Breast epithelium (tissue), 4 donors: ENCODE measurements around the gene IL25. TPM values are rescaled to one million over a fixed set of nuclear protein-coding genes. Genes with fewer than 3 reads are reported as not detected.

Experiments used
- DNase-seq, 2 donors: peaks; one replicate each; pipeline ENCODE4 v3.0.0-alpha.2; 2019; ENCODE audit warnings: low spot score in 2 of 2
- H3K27ac ChIP-seq, 2 donors: fragments of 200-600 bp; sonication (generic) in 1 of 2; one replicate each; pipeline ENCODE4 v1.5.1; 2016 to 2019; ENCODE audit warnings: mild to moderate bottlenecking in 1 of 2
- H3K27me3 ChIP-seq, 2 donors: fragments of 200-600 bp; sonication (generic) in 1 of 2; one replicate each; pipeline versions ENCODE4 v1.5.1 to v1.6.0; 2017 to 2019; ENCODE audit warnings: control low read depth in 1 of 2, mild to moderate bottlenecking in 1 of 2
- H3K36me3 ChIP-seq: fragments of 200-600 bp; one replicate; pipeline ENCODE4 v1.5.1; 2019
- H3K4me1 ChIP-seq, 2 donors: fragments of 200-600 bp; sonication (generic); one replicate each; pipeline ENCODE4 v1.5.1; 2016 to 2019; ENCODE audit warnings: control low read depth in 1 of 2
- H3K4me3 ChIP-seq, 3 donors: fragments of 200-600 bp; sonication (generic); 1 replicate in 2 of 3; 2 replicates in 1 of 3; pipeline ENCODE4 v1.5.1; 2016 to 2019; ENCODE audit warnings: mild to moderate bottlenecking in 3 of 3, moderate library complexity in 2 of 3
- H3K9me3 ChIP-seq, 2 donors: fragments of 200-600 bp; sonication (generic) in 1 of 2; one replicate each; pipeline ENCODE4 v1.5.1; 2016 to 2019; ENCODE audit warnings: control low read depth in 1 of 2
- CTCF ChIP-seq, 3 donors: fragments of 450-650 bp; IDR thresholded peaks; one replicate each; pipeline ENCODE4 v1.5.1; 2016 to 2017; ENCODE audit warnings: antibody characterized with exemption in 3 of 3, mild to moderate bottlenecking in 3 of 3, moderate library complexity in 3 of 3
- POLR2A ChIP-seq: fragments of 450-650 bp; IDR thresholded peaks from one replicate; pipeline ENCODE4 v1.6.1; 2016; ENCODE audit warnings: antibody characterized with exemption, mild to moderate bottlenecking, moderate library complexity
- POLR2AphosphoS5 ChIP-seq, 3 donors: sonication (generic); formaldehyde crosslinking; IDR thresholded peaks; one replicate each; pipeline ENCODE4 v1.6.1; 2017; ENCODE audit warnings: antibody characterized with exemption in 3 of 3
- intact Hi-C: fragments of 100-400 bp; cut with DNase I; formaldehyde crosslinking; loops from one replicate; pipeline ENCODE4 v1.15.1; 2023; ENCODE audit warnings: low total_unique reads
- total RNA-seq, 3 donors: library from RNA; depleted of rRNA; stranded (reverse); fragments of >200 nt; gene quantifications; one replicate each; pipeline ENCODE4 v1.1.0, GENCODE V29; 2016

Gene IL25
- total RNA-seq, 3 donors from 2014 or later, result not detected

GRCh38 chr14:23358042-23358441 is 14.6 kb upstream of the IL25 start:
- intact Hi-C loops, result no loop called here
- H3K27me3 ChIP-seq, result no peaks in the 10 kb centered on the region
- no peak overlapping the region for H3K27ac ChIP-seq
- no peak for TF ChIP-seq POLR2A
- no peaks in the 10 kb centered on the region for H3K36me3 ChIP-seq
- no peak overlapping the region for H3K4me3 ChIP-seq
- DNase-seq, result no peak
- H3K9me3 ChIP-seq, result no peaks in the 10 kb centered on the region
- peaks cover 0 to 6% of the 10 kb centered on the region in 2 donors for H3K4me1 ChIP-seq

- peaks cover 2 to 10% of the 10 kb centered on the region in 2 donors for H3K4me1 ChIP-seq
- H3K4me3 ChIP-seq, result no peak overlapping the region
- intact Hi-C loops, result no loop called here
- no peaks in the 10 kb centered on the region for H3K9me3 ChIP-seq
- no peaks in the 10 kb centered on the region for H3K27me3 ChIP-seq
- no peaks in the 10 kb centered on the region for H3K36me3 ChIP-seq
- no peak for TF ChIP-seq POLR2AphosphoS5 (IDR thresholded peaks at IDR 0.05)
- no peak for TF ChIP-seq POLR2A
- no peak for TF ChIP-seq CTCF (IDR thresholded peaks at IDR 0.05)
- no peak for DNase-seq
- peak overlapping the region; percentile 22 to 78 for H3K27ac ChIP-seq
Measured at GRCh38 chr14:23358553-23359166, 13.9 kb upstream of the IL25 start.

GRCh38 chr14:23359167-23359626 is 13.4 kb upstream of the IL25 start:
- intact Hi-C loops, result no loop called here
- H3K4me3 ChIP-seq, result no peak overlapping the region

GRCh38 chr14:23359722-23360447 is 12.7 kb upstream of the IL25 start:
- Histone ChIP-seq H3K27me3 (no peaks in the 10 kb centered on the region), H3K9me3 (no peaks in the 10 kb centered on the region), H3K27ac (peak overlapping the region; percentile 59 to 78), H3K4me1 (peaks cover 6 to 10% of the 10 kb centered on the region in 2 donors), H3K4me3 (no peak overlapping the region), H3K36me3 (no peaks in the 10 kb centered on the region)
- no peak for DNase-seq
- TF ChIP-seq POLR2AphosphoS5 (IDR thresholded peaks at IDR 0.05) (no peak), POLR2A (no peak), CTCF (IDR thresholded peaks at IDR 0.05) (no peak)
- intact Hi-C loops, result loop anchor here (10.0 kb wide), 1 partner anchor 75 kb away; the partner anchor contains the start of gene HOMEZ

More at GRCh38 chr14:23359167-23359626, 13.4 kb upstream of the IL25 start:
- peak overlapping the region; percentile 59 to 78 for H3K27ac ChIP-seq
- no peak for DNase-seq
- no peak for TF ChIP-seq POLR2A
- no peak for TF ChIP-seq POLR2AphosphoS5 (IDR thresholded peaks at IDR 0.05)
- TF ChIP-seq CTCF (IDR thresholded peaks at IDR 0.05), result no peak
- H3K9me3 ChIP-seq, result no peaks in the 10 kb centered on the region
- peaks cover 6 to 10% of the 10 kb centered on the region in 2 donors for H3K4me1 ChIP-seq
- H3K27me3 ChIP-seq, result no peaks in the 10 kb centered on the region
- H3K36me3 ChIP-seq, result no peaks in the 10 kb centered on the region

GRCh38 chr14:23360496-23360895 is 12.1 kb upstream of the IL25 start:
- H3K27ac ChIP-seq, result peak overlapping the region; percentile 59 to 78
- H3K4me1 ChIP-seq, result peaks cover 6 to 10% of the 10 kb centered on the region in 2 donors
- no peaks in the 10 kb centered on the region for H3K27me3 ChIP-seq
- intact Hi-C loops, result loop anchor here (10.0 kb wide), 1 partner anchor 76 kb away; the partner anchor contains the start of gene HOMEZ
- TF ChIP-seq POLR2AphosphoS5 (IDR thresholded peaks at IDR 0.05) (no peak), CTCF (IDR thresholded peaks at IDR 0.05) (peak in 1 of 3 donors; percentile 21)
- no peak overlapping the region for H3K4me3 ChIP-seq
- no peaks in the 10 kb centered on the region for H3K36me3 ChIP-seq
- DNase-seq, result no peak
- no peaks in the 10 kb centered on the region for H3K9me3 ChIP-seq
